HepG2 (cell line): ENCODE measurements around the gene CELSR3. TPM values are rescaled to one million over a fixed set of nuclear protein-coding genes. Genes with fewer than 3 reads are reported as not detected.

Experiments
- JARID2 ChIP-seq: sonication (generic); formaldehyde crosslinking; IDR thresholded peaks from 2 replicates; pipeline ENCODE4 v1.8.1; 2023; ENCODE audit warnings: missing genetic modification reagents, inconsistent platforms; ENCODE audit not compliant: insufficient replicate concordance
- MED8 ChIP-seq: sonication (generic); formaldehyde crosslinking; IDR thresholded peaks from 2 replicates; pipeline ENCODE4 v1.8.1; 2023; ENCODE audit warnings: mild to moderate bottlenecking, missing genetic modification reagents; ENCODE audit not compliant: insufficient replicate concordance
- NFYB ChIP-seq: sonication (generic); formaldehyde crosslinking; IDR thresholded peaks from 2 replicates; pipeline ENCODE4 v1.4.0; 2020; ENCODE audit warnings: missing genetic modification reagents
- SMAD1 ChIP-seq: sonication (generic); formaldehyde crosslinking; IDR thresholded peaks from 2 replicates; pipeline ENCODE4 v1.4.0; 2020; ENCODE audit warnings: missing genetic modification reagents, low read depth, mild to moderate bottlenecking, borderline replicate concordance
- SMAD9 ChIP-seq: sonication (generic); formaldehyde crosslinking; IDR thresholded peaks from 2 replicates; pipeline ENCODE4 v1.5.1; 2020; ENCODE audit warnings: mild to moderate bottlenecking, missing genetic modification reagents
- ZBTB21 ChIP-seq: sonication (generic); formaldehyde crosslinking; IDR thresholded peaks from 2 replicates; pipeline ENCODE4 v1.4.0; 2020; ENCODE audit warnings: missing genetic modification reagents
- ZBTB38 ChIP-seq: sonication (generic); formaldehyde crosslinking; IDR thresholded peaks from 2 replicates; pipeline ENCODE4 v1.5.1; 2020; ENCODE audit warnings: mild to moderate bottlenecking, missing genetic modification reagents
- ZBTB42 ChIP-seq: sonication (generic); formaldehyde crosslinking; IDR thresholded peaks from 2 replicates; pipeline ENCODE4 v1.5.0; 2020; ENCODE audit warnings: mild to moderate bottlenecking, missing genetic modification reagents
- ZNF644 ChIP-seq: IDR thresholded peaks from 2 replicates; pipeline ENCODE4 v1.6.1; 2016; ENCODE audit warnings: low read depth
- ZNF713 ChIP-seq: sonication (generic); formaldehyde crosslinking; IDR thresholded peaks from 2 replicates; pipeline ENCODE4 v1.4.0; 2020; ENCODE audit warnings: mild to moderate bottlenecking, missing genetic modification reagents
- polyA plus RNA-seq, 8 experiments: library from polyadenylated mRNA; depleted of rRNA in 3 of 8; stranded (reverse) in 7 of 8; unstranded in 1 of 8; fragments of >200 nt; fragmentation: Illumina TruSeq in 4 of 8; extraction: Trizol in 4 of 8; gene quantifications; 2 replicates each; pipeline versions ENCODE4 v1.2.1 to v1.2.3, GENCODE V29; 2011 to 2016; ENCODE audit warnings: low read depth in 4 of 8, missing spikeins in 1 of 8, mixed read lengths in 1 of 8; ENCODE audit not compliant: insufficient read depth in 1 of 8
- total RNA-seq, 5 experiments: library from RNA; depleted of rRNA; stranded (reverse); fragments of >200 nt; fragmentation: Illumina TruSeq; extraction: Trizol; gene quantifications; 2 replicates each; pipeline ENCODE4 v1.2.3, GENCODE V29; 2016; ENCODE audit warnings: low read depth in 1 of 5
- TF ChIP-seq, protein P1 (sequence below): sonication (generic); formaldehyde crosslinking; IDR thresholded peaks from 2 replicates; pipeline ENCODE4 v1.8.1; 2022; ENCODE audit warnings: mild to moderate bottlenecking, missing genetic modification reagents
- TF ChIP-seq, protein P2 (sequence below): sonication (generic); formaldehyde crosslinking; IDR thresholded peaks from 2 replicates; pipeline ENCODE4 v1.4.0; 2020; ENCODE audit warnings: missing genetic modification reagents
- TF ChIP-seq, protein P3 (sequence below): IDR thresholded peaks from 2 replicates; pipeline ENCODE4 v1.6.1; 2016; ENCODE audit warnings: missing compliant biosample characterization, missing genetic modification reagents, borderline replicate concordance
- TF ChIP-seq, protein P4 (sequence below): sonication (generic); formaldehyde crosslinking; IDR thresholded peaks from 2 replicates; pipeline ENCODE4 v1.8.1; 2023; ENCODE audit warnings: mild to moderate bottlenecking, inconsistent platforms, moderate library complexity, missing genetic modification reagents, borderline replicate concordance
- TF ChIP-seq, protein P5 (sequence below): sonication (generic); formaldehyde crosslinking; IDR thresholded peaks from 2 replicates; pipeline ENCODE4 v1.4.0; 2020; ENCODE audit warnings: mild to moderate bottlenecking, missing genetic modification reagents
- TF ChIP-seq, protein P6 (sequence below): sonication (generic); formaldehyde crosslinking; IDR thresholded peaks from 2 replicates; pipeline ENCODE4 v1.5.1; 2020; ENCODE audit warnings: missing genetic modification reagents, mild to moderate bottlenecking, borderline replicate concordance
- TF ChIP-seq, protein P7 (sequence below): IDR thresholded peaks from 2 replicates; pipeline ENCODE4 v1.6.1; 2016; ENCODE audit warnings: low read depth

Gene CELSR3
- total and polyA plus RNA-seq, 2 of the 13 experiments (the other 11 are each of a cell fraction or from before 2014, with no cell fraction given) = 5.4 to 6.7 TPM

DNA sequence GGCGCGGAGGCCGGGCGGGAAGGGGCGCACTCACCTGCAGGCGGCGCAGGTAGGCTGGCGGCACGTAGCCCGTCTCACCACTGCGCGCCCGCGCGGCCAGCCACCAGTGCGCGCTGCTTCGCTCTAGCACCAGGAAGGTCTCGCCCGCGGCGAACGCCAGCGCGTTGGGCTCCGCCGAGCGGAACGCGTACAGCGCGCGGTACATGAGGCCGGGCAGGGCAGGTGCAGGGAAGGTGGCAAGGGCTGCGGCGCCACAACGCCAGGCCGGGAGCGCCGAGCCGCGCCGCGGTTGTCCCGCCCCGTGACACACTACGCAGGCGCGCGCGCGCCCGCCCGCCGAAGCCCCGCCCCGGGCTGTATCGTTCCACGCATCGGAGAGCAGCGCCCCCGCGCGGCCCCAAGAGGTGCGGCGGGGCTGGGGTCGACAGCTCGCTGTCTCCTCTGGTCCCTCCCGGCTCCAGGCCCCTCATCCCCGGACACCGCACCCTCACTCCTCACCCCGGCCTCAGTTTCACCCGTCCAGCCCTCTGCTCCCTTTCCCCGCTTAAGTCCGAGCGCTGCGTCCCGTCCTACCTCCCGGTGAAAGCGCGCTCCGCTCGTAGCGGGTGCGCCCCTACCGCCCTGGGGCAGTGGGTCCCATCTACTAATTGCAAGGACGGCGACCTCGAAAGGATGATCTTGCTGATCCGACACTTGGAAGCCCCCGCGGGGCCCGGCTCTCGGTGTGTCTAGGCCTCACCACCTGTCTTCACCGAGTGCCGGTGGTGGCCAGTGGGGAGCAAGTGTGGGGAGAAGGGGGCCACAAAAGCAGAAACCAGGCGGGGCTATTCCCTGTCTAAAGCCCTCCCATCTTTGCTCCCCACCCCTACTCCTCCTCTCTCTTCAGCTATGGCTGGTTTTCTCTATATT lies 23.2 kb upstream of the CELSR3 start, which contains the start of gene NCKIPSD (continued):
- TF ChIP-seq, protein P1, sequence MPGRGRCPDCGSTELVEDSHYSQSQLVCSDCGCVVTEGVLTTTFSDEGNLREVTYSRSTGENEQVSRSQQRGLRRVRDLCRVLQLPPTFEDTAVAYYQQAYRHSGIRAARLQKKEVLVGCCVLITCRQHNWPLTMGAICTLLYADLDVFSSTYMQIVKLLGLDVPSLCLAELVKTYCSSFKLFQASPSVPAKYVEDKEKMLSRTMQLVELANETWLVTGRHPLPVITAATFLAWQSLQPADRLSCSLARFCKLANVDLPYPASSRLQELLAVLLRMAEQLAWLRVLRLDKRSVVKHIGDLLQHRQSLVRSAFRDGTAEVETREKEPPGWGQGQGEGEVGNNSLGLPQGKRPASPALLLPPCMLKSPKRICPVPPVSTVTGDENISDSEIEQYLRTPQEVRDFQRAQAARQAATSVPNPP (CRISPR knock-in tag) = no peak
- TF ChIP-seq JARID2 (CRISPR knock-in tag) (no peak), ZBTB42 (CRISPR knock-in tag) (no peak), ZNF713 (CRISPR knock-in tag) (0 out of 2 replicates have a peak, but pooled peaks have one; percentile 45), MED8 (CRISPR knock-in tag) (peak; percentile 80), NFYB (no peak), ZBTB38 (CRISPR knock-in tag) (peak; percentile 95), ZNF644 (CRISPR knock-in tag) (no peak), ZBTB21 (no peak), SMAD1 (CRISPR knock-in tag) (no peak), SMAD9 (no peak)
- TF ChIP-seq, protein P2, sequence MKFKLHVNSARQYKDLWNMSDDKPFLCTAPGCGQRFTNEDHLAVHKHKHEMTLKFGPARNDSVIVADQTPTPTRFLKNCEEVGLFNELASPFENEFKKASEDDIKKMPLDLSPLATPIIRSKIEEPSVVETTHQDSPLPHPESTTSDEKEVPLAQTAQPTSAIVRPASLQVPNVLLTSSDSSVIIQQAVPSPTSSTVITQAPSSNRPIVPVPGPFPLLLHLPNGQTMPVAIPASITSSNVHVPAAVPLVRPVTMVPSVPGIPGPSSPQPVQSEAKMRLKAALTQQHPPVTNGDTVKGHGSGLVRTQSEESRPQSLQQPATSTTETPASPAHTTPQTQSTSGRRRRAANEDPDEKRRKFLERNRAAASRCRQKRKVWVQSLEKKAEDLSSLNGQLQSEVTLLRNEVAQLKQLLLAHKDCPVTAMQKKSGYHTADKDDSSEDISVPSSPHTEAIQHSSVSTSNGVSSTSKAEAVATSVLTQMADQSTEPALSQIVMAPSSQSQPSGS = peak; percentile 59
- TF ChIP-seq, protein P3, sequence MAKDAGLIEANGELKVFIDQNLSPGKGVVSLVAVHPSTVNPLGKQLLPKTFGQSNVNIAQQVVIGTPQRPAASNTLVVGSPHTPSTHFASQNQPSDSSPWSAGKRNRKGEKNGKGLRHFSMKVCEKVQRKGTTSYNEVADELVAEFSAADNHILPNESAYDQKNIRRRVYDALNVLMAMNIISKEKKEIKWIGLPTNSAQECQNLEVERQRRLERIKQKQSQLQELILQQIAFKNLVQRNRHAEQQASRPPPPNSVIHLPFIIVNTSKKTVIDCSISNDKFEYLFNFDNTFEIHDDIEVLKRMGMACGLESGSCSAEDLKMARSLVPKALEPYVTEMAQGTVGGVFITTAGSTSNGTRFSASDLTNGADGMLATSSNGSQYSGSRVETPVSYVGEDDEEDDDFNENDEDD (CRISPR knock-in tag) = peak; percentile 64; the same call in 1 of the 2 replicates
- TF ChIP-seq, protein P4, sequence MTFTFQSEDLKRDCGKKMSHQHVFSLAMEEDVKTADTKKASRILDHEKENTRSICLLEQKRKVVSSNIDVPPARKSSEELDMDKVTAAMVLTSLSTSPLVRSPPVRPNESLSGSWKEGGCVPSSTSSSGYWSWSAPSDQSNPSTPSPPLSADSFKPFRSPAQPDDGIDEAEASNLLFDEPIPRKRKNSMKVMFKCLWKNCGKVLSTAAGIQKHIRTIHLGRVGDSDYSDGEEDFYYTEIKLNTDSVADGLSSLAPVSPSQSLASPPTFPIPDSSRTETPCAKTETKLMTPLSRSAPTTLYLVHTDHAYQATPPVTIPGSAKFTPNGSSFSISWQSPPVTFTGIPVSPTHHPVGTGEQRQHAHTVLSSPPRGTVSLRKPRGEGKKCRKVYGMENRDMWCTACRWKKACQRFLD (CRISPR knock-in tag) = peak; percentile 66; the same call in 1 of the 2 replicates
- TF ChIP-seq, protein P5, sequence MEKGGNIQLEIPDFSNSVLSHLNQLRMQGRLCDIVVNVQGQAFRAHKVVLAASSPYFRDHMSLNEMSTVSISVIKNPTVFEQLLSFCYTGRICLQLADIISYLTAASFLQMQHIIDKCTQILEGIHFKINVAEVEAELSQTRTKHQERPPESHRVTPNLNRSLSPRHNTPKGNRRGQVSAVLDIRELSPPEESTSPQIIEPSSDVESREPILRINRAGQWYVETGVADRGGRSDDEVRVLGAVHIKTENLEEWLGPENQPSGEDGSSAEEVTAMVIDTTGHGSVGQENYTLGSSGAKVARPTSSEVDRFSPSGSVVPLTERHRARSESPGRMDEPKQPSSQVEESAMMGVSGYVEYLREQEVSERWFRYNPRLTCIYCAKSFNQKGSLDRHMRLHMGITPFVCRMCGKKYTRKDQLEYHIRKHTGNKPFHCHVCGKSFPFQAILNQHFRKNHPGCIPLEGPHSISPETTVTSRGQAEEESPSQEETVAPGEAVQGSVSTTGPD = no peak
- TF ChIP-seq, protein P6, sequence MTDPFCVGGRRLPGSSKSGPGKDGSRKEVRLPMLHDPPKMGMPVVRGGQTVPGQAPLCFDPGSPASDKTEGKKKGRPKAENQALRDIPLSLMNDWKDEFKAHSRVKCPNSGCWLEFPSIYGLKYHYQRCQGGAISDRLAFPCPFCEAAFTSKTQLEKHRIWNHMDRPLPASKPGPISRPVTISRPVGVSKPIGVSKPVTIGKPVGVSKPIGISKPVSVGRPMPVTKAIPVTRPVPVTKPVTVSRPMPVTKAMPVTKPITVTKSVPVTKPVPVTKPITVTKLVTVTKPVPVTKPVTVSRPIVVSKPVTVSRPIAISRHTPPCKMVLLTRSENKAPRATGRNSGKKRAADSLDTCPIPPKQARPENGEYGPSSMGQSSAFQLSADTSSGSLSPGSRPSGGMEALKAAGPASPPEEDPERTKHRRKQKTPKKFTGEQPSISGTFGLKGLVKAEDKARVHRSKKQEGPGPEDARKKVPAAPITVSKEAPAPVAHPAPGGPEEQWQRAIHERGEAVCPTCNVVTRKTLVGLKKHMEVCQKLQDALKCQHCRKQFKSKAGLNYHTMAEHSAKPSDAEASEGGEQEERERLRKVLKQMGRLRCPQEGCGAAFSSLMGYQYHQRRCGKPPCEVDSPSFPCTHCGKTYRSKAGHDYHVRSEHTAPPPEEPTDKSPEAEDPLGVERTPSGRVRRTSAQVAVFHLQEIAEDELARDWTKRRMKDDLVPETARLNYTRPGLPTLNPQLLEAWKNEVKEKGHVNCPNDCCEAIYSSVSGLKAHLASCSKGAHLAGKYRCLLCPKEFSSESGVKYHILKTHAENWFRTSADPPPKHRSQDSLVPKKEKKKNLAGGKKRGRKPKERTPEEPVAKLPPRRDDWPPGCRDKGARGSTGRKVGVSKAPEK = no peak
- TF ChIP-seq, protein P7, sequence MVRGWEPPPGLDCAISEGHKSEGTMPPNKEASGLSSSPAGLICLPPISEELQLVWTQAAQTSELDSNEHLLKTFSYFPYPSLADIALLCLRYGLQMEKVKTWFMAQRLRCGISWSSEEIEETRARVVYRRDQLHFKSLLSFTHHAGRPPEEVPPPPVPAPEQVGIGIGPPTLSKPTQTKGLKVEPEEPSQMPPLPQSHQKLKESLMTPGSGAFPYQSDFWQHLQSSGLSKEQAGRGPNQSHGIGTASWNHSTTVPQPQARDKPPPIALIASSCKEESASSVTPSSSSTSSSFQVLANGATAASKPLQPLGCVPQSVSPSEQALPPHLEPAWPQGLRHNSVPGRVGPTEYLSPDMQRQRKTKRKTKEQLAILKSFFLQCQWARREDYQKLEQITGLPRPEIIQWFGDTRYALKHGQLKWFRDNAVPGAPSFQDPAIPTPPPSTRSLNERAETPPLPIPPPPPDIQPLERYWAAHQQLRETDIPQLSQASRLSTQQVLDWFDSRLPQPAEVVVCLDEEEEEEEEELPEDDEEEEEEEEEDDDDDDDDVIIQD (CRISPR knock-in tag) = no peak
